Thyroid gland (tissue), 4 donors: ENCODE results near the gene ARL3.

Experiments
- POLR2A ChIP-seq, 2 donors: fragments of 450-650 bp; IDR thresholded peaks; one replicate each; pipeline ENCODE4 v1.6.1; 2017; ENCODE audit warnings: antibody characterized with exemption in 2 of 2, mild to moderate bottlenecking in 2 of 2, moderate library complexity in 1 of 2
- TF ChIP-seq, protein P1 (sequence below), 6 experiments: fragments of 200-600 bp in 3 of 6; fragments of 450-650 bp in 3 of 6; sonication (generic) in 3 of 6; IDR thresholded peaks; one replicate each; pipeline ENCODE4 v1.5.1; 2016 to 2019; ENCODE audit warnings: antibody characterized with exemption in 6 of 6, mild to moderate bottlenecking in 2 of 6, inconsistent platforms in 1 of 6, moderate library complexity in 1 of 6

DNA sequence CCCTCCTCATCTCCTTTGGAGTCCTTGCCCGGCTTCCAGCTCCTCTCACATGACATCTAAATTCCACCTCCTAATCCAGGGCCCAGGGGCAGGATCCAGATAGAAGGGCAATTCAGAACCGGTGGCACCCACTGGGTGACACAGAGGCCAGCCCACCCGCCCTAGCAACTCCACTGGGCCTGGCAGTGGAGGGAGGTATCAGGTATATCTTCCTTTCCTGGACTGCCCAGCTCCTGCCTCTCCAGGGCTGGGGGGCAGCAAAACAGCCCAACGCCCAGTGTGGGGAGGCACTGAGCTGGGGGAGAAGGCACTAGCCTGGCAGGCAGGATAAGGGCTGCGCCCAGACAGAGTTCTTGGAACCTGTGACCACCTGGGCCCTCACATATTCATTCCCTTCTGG, 80.3 kb downstream of the ARL3 start:
- TF ChIP-seq, protein P1, sequence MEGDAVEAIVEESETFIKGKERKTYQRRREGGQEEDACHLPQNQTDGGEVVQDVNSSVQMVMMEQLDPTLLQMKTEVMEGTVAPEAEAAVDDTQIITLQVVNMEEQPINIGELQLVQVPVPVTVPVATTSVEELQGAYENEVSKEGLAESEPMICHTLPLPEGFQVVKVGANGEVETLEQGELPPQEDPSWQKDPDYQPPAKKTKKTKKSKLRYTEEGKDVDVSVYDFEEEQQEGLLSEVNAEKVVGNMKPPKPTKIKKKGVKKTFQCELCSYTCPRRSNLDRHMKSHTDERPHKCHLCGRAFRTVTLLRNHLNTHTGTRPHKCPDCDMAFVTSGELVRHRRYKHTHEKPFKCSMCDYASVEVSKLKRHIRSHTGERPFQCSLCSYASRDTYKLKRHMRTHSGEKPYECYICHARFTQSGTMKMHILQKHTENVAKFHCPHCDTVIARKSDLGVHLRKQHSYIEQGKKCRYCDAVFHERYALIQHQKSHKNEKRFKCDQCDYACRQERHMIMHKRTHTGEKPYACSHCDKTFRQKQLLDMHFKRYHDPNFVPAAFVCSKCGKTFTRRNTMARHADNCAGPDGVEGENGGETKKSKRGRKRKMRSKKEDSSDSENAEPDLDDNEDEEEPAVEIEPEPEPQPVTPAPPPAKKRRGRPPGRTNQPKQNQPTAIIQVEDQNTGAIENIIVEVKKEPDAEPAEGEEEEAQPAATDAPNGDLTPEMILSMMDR (IDR thresholded peaks at IDR 0.05): no peak
- TF ChIP-seq POLR2A (IDR thresholded peaks at IDR 0.05): no peak
